Lower leg skin (tissue), 4 donors: ENCODE measurements around the gene OBSL1. TPM values are rescaled to one million over a fixed set of nuclear protein-coding genes. Genes with fewer than 3 reads are reported as not detected.

ENCODE experiments used
- DNase-seq, 2 donors: peaks; one replicate each; pipeline ENCODE4 v3.0.0-alpha.2; 2019; ENCODE audit warnings: low spot score in 2 of 2
- H3K4me3 ChIP-seq: fragments of 200-600 bp; sonication (generic); 2 replicates; pipeline ENCODE4 v1.5.1; 2017; ENCODE audit warnings: mild to moderate bottlenecking, low read depth; ENCODE audit not compliant: poor library complexity, severe bottlenecking
- POLR2A ChIP-seq, 2 donors: fragments of 450-650 bp; IDR thresholded peaks; one replicate each; pipeline ENCODE4 v1.6.1; 2016 to 2017; ENCODE audit warnings: antibody characterized with exemption in 2 of 2, mild to moderate bottlenecking in 1 of 2, moderate library complexity in 1 of 2
- WGBS, 2 donors: methylation state at CpG; one replicate each; pipeline ENCODE4 v1.1.5; 2018; 5-methylcytosine and 5-hydroxymethylcytosine counted together
- intact Hi-C: fragments of 100-400 bp; cut with DNase I; formaldehyde crosslinking; loops from one replicate; pipeline ENCODE4 v1.15.0; 2023; ENCODE audit warnings: low total_unique reads
- total RNA-seq, 4 donors: library from RNA; depleted of rRNA; stranded (reverse); fragments of >200 nt; gene quantifications; one replicate each; pipeline ENCODE4 v1.1.0, GENCODE V29; 2016
- TF ChIP-seq, protein P1 (sequence below), 3 donors: fragments of 450-650 bp; IDR thresholded peaks; one replicate each; pipeline ENCODE4 v1.5.1; 2016; ENCODE audit warnings: antibody characterized with exemption in 3 of 3, mild to moderate bottlenecking in 3 of 3, moderate library complexity in 2 of 3

OBSL1 gene
- total RNA-seq, 4 donors from 2014 or later: 34.2 to 52.7 (median 42.7) TPM

DNA sequence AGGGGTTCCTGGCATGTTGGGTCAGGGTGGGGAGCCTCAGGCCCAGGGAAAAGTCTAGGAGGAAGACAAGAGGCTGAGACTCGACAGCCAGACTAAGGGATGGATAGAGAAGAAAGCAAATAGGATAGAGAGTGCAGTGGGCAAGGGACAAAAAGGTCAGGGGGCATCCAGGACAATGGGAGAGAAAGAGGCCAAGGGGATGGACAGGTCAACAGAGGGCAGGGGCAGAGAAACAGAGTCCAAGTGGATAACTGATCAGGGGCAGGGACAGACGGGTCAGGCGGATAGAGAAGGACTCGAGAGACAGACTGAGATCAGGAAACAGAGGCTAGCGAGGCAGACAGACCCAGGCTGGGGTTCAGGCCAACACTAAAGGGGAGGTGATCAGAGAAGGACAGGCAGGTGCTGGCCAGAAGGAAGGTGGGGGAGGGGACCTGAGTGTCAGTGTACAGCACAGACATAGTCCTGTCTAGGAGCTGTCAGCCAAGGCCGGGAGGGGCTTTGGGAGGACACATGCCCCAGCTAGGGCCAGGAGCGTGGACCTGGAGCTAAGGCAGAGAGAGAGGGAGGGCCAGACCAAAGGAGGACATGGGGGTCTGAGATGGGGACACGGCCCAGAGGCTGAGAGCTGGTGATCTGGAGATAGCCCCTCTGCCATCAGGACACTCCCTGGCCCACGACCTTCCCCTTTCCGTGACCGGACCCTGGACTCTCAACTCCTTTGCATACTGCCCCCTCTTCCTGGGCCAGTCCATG is 44.8 kb downstream of the OBSL1 start:
- 57 to 72% methylated on average over 10 to 11 of the region's 11 CpGs for WGBS, 2 donors
- no peak overlapping the region for H3K4me3 ChIP-seq
- no peak for DNase-seq
- intact Hi-C loops: no loop called here
- TF ChIP-seq, protein P1, sequence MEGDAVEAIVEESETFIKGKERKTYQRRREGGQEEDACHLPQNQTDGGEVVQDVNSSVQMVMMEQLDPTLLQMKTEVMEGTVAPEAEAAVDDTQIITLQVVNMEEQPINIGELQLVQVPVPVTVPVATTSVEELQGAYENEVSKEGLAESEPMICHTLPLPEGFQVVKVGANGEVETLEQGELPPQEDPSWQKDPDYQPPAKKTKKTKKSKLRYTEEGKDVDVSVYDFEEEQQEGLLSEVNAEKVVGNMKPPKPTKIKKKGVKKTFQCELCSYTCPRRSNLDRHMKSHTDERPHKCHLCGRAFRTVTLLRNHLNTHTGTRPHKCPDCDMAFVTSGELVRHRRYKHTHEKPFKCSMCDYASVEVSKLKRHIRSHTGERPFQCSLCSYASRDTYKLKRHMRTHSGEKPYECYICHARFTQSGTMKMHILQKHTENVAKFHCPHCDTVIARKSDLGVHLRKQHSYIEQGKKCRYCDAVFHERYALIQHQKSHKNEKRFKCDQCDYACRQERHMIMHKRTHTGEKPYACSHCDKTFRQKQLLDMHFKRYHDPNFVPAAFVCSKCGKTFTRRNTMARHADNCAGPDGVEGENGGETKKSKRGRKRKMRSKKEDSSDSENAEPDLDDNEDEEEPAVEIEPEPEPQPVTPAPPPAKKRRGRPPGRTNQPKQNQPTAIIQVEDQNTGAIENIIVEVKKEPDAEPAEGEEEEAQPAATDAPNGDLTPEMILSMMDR (IDR thresholded peaks at IDR 0.05): no peak
- no peak for TF ChIP-seq POLR2A (IDR thresholded peaks at IDR 0.05)

DNA sequence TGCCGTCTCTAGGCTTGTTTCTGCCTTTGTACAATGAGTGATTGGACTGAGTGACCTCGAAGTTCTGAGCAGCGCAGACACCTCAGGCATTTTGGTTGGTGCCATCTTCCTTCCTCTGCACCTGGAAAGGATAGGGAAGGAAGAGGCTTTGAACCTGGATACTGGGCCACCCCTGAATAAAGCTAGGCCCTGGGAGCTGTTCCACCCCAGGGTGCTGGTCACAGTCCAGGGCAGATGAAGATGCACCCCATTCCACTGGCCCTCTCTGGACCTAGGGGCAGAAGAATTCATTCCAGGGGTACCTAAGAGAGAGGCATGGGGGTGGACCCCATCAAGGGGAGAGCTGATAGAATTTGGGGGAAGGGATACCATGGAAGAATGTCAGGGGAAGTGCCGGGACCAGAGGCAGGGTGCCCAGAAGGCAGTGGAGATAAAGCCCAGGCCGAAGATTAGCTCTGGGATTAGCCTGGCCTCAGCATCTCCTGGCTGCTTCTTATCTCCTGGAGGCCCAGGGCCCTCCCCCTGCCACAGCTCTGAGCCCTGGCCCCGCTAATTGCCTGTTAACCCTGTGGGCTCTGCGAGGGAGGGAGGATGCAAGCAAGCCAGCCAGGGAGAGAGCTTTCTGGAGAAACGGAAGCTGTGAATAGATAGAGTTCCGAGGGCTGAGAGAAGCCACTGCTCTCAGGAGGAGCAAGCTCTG is 45.7 kb downstream of the OBSL1 start:
- intact Hi-C loops: no loop called here
- DNase-seq: no peak
- WGBS, 2 donors: 65 to 68% methylated on average over 9 of the region's 9 CpGs
- no peak for TF ChIP-seq POLR2A (IDR thresholded peaks at IDR 0.05)
- TF ChIP-seq, protein P1 (IDR thresholded peaks at IDR 0.05): no peak
- no peak overlapping the region for H3K4me3 ChIP-seq

DNA sequence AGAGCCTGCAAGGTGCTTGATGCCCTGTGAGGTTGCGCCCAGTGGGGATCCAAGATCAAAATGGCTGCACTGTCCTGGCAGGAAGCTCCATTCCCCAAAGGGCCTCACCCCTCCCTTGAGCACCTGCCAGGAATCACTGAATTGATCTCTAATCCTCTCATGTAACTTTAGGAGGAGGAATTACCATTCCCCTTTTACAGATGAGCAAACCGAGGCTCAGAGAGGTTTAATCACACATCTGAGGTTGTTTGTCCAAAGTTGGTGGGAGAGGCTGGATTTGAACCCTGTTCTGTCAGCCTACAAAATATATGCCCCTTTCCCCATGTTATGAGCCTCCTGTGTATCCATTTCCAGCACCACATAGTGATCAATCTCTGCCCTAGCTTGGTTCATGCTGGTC is 46.5 kb downstream of the OBSL1 start:
- intact Hi-C loops: no loop called here
- 90 to 97% methylated on average over 2 of the region's 2 CpGs for WGBS, 2 donors
- H3K4me3 ChIP-seq: no peak overlapping the region
- no peak for DNase-seq
- no peak for TF ChIP-seq POLR2A (IDR thresholded peaks at IDR 0.05)
- TF ChIP-seq, protein P1 (IDR thresholded peaks at IDR 0.05): no peak

DNA sequence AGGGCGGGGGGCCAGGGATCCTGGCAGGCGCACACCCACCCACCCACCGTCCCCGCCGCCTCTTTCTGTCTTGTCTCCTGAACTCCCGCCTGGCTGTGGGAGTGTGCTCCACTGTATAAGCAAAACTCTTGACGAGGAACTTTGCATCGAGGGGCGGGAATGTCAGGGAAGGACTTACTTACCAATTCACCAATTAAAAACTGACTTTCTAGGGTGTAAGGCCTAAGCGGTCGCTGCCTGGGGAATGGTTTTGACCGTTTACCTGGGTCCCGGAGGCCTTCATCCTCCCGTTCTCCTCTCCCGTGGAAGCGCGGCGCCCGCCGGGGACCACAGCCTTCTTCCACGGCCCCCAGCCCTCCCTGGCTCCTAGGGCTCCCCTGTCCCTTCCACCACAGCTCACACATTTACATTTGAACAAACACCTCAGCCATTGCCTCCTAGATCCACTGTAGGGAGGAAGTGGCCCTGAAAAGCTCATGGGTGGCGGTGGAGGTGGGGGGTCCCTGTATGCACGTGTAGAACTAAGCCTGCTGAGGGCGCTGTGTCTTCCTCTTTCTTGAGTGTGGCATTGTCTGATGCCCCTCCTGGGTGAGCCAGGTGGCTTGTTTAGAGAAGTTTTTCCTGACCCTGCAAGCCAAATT is 48.2 kb downstream of the OBSL1 start:
- intact Hi-C loops: no loop called here
- DNase-seq: no peak
- 35 to 36% methylated on average over 24 of the region's 24 CpGs for WGBS, 2 donors
- no peak overlapping the region for H3K4me3 ChIP-seq
- TF ChIP-seq POLR2A (IDR thresholded peaks at IDR 0.05): no peak
- TF ChIP-seq, protein P1 (IDR thresholded peaks at IDR 0.05): no peak

DNA sequence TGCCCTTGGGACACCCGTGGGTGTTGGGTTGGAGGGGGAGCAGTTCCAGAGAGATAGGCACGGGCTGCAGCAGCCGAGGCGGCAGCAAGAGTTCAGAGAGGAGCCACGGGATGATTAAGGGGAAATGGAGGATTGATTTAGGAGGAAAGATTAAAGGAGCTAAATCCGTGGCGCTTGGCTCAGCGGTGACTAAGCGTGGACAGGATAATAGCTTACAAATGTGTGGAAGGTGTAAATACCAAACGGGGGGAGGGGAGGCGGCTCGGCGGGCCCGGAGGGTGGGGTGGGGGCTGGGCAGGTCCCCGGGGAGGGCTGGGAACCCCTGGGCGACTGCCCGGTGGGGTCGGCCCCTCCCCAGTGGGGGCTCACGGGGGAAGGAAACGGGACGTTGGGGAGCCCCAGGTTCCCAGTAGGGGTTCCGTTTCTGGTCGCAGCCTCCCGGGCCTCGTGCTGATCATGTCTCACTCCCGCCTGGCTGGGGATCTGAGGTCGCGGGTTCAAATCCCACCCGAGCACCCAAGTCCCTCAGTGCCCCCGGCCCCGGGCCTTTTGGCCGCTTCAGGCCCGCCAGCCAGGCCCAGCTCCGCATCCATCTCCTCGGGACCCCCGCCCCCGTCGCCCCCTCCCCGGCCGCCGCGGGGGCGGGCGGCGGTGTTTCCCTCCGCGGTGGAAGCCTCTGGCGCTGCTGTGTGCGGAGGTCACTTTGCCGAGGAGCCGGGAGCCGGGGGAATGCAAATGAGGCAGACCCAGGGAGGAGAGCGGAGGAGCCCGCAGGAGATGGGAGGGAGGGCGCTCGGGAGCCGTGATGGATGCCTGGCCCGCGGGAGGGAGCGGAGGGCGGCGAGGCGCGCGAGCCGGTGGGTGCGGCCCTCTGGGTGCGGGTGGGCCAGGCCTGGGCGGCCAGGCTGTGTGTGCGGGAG is 49.0 kb downstream of the OBSL1 start:
- WGBS, 2 donors: 1 to 4% methylated on average over 47 to 55 of the region's 70 CpGs
- DNase-seq: no peak
- TF ChIP-seq, protein P1 (IDR thresholded peaks at IDR 0.05): no peak
- no peak for TF ChIP-seq POLR2A (IDR thresholded peaks at IDR 0.05)
- intact Hi-C loops: no loop called here
- H3K4me3 ChIP-seq: no peak overlapping the region
